Ascending aorta (tissue), 2 donors: ENCODE data around the gene DMAP1. TPM values are rescaled to one million over a fixed set of nuclear protein-coding genes. Genes with fewer than 3 reads are reported as not detected.

Experiments used
- DNase-seq, 2 donors: peaks; one replicate each; pipeline ENCODE4 v3.0.0-alpha.2; 2019; ENCODE audit warnings: low spot score in 2 of 2
- H3K27ac ChIP-seq, 2 donors: fragments of 200-600 bp; sonication (generic); one replicate each; pipeline ENCODE4 v1.5.1; 2016 to 2017; ENCODE audit warnings: mild to moderate bottlenecking in 1 of 2
- H3K27me3 ChIP-seq: fragments of 200-600 bp; sonication (generic); one replicate; pipeline ENCODE4 v1.5.1; 2017
- H3K36me3 ChIP-seq, 2 donors: fragments of 200-600 bp; sonication (generic); one replicate each; pipeline ENCODE4 v1.5.1; 2016
- H3K4me1 ChIP-seq, 2 donors: fragments of 200-600 bp; sonication (generic); one replicate each; pipeline ENCODE4 v1.5.1; 2016 to 2017; ENCODE audit warnings: mild to moderate bottlenecking in 1 of 2
- H3K4me3 ChIP-seq, 2 donors: fragments of 200-600 bp; sonication (generic); one replicate each; pipeline ENCODE4 v1.5.1; 2016 to 2017; ENCODE audit warnings: mild to moderate bottlenecking in 1 of 2
- H3K9me3 ChIP-seq, 2 donors: fragments of 200-600 bp; sonication (generic); one replicate each; pipeline ENCODE4 v1.5.1; 2016
- CTCF ChIP-seq, 3 experiments: fragments of 200-600 bp in 2 of 3; fragments of 450-650 bp in 1 of 3; sonication (generic) in 2 of 3; IDR thresholded peaks; one replicate each; pipeline ENCODE4 v1.5.1; 2016 to 2019; ENCODE audit warnings: antibody characterized with exemption in 3 of 3, mild to moderate bottlenecking in 1 of 3, moderate library complexity in 1 of 3
- intact Hi-C: fragments of 100-400 bp; cut with DNase I; formaldehyde crosslinking; loops from one replicate; pipeline ENCODE4 v1.15.1; 2023
- total RNA-seq: library from RNA; depleted of rRNA; stranded (reverse); fragments of >200 nt; gene quantifications from one replicate; pipeline ENCODE4 v1.1.0, GENCODE V29; 2016

DMAP1 gene
- total RNA-seq, 1 donor from 2014 or later: 42.7 TPM

DNA sequence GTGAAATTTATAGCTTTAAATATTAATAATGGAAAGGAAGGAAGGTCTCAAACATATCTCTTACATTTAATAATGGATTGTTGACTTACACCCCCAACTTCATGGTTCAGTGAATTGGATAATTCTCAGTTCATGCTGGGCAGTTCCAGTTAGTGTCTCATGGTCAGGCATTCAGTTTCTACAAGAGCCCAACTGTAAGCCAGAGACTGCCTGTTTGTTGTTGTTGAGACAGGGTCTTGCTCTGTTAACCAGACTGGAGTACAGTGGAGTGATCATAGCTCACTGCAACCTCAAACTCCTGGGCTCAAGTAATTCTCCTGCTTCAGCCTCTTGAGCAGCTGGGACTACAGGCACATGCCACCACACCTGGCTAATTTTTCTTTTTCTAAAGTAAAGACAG, 5.0 kb upstream of the DMAP1 start:
- TF ChIP-seq CTCF (IDR thresholded peaks at IDR 0.05): no peak
- Histone ChIP-seq H3K4me1 (peaks cover 2 to 4% of the 10 kb centered on the region in 2 donors), H3K27ac (no peak overlapping the region), H3K36me3 (no peaks in the 10 kb centered on the region), H3K27me3 (no peaks in the 10 kb centered on the region), H3K4me3 (no peak overlapping the region), H3K9me3 (no peaks in the 10 kb centered on the region)
- intact Hi-C loops: no loop called here
- no peak for DNase-seq

GRCh38 chr1:44210595-44210994, 2.7 kb upstream of the DMAP1 start:
- Histone ChIP-seq H3K4me1 (peaks cover 2 to 7% of the 10 kb centered on the region in 2 donors), H3K27ac (no peak overlapping the region), H3K4me3 (no peak overlapping the region), H3K36me3 (peaks cover 0 to 12% of the 10 kb centered on the region in 2 donors), H3K9me3 (no peaks in the 10 kb centered on the region), H3K27me3 (no peaks in the 10 kb centered on the region)
- no peak for TF ChIP-seq CTCF (IDR thresholded peaks at IDR 0.05)
- intact Hi-C loops: loop anchor here (5.0 to 10.0 kb wide), 2 partner anchors 203 to 464 kb away; partner anchors contain the start of genes ARMH1 and TMEM53
- DNase-seq: no peak

DNA sequence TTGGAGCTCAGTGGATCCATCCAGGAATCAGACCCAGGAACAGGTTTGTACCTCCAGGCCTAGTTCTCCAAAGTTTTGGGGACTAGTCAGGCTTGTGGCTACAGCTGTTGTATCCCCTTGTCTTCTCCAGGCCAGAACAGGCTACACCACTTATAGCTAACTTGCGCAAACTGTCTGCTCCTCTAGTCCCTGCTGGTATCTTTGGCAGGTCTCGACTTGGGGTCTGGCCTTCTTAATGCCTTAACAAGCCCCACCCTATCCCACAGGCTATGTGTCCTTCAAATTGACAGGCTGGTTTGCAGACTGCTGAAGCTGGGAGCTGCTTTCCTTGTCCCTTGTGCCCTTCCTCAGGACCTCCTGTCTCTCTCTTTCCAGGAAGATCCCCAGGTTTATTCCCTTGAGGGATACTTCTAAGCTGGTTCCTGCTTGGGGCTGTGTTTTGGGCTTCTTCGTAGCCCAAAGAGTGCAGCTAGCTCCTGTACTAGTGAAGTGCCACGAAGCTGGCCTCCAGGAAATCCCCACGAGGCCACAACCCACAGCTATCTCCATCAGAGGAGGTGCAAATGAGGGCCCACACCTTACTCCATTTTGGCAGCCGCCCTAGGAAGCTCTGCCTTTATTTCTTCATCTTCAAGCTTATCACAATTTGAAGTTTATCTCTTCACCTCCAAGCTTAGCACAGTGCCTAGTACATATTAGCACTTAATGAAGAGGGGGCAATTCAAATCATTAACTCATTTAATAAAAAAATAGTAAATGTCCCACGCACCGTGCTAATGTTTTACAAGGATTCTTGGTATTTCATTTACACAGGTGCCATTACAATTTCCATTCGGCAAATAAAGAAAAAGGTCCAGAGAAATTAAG, 683 bp upstream of the DMAP1 start:
- peaks cover 2 to 7% of the 10 kb centered on the region in 2 donors for H3K4me1 ChIP-seq
- intact Hi-C loops: loop anchor here (5.0 to 10.0 kb wide), 2 partner anchors 205 to 462 kb away; partner anchors contain the start of genes ARMH1 and TMEM53

GRCh38 chr1:44217809-44218410, 4.6 kb downstream of the DMAP1 start:
- Histone ChIP-seq H3K4me1 (peaks cover 0 to 3% of the 10 kb centered on the region in 2 donors), H3K9me3 (no peaks in the 10 kb centered on the region), H3K27me3 (no peaks in the 10 kb centered on the region), H3K27ac (no peak overlapping the region), H3K4me3 (no peak overlapping the region), H3K36me3 (peaks cover 42 to 63% of the 10 kb centered on the region in 2 donors)
- TF ChIP-seq CTCF (IDR thresholded peaks at IDR 0.05): peak; percentile 69 to 88 (median 88)
- DNase-seq: peak in 1 of 2 donors; percentile 81
- intact Hi-C loops: loop anchor here (1.0 to 10.0 kb wide), 4 partner anchors 129 to 457 kb away; partner anchors contain the start of genes ARMH1 and TMEM53

More for the DNA sequence above, 683 bp upstream of the DMAP1 start:
- TF ChIP-seq CTCF (IDR thresholded peaks at IDR 0.05): no peak
- H3K27me3 ChIP-seq: no peaks in the 10 kb centered on the region
- peak overlapping the region; percentile 63 to 79 for H3K27ac ChIP-seq
- H3K4me3 ChIP-seq: peak overlapping the region; percentile 72 to 91
- H3K9me3 ChIP-seq: no peaks in the 10 kb centered on the region
- DNase-seq: no peak
- H3K36me3 ChIP-seq: peaks cover 4 to 22% of the 10 kb centered on the region in 2 donors

- intact Hi-C loops: loop anchor here (5.0 to 10.0 kb wide), 3 partner anchors 129 to 456 kb away; partner anchors contain the start of genes ARMH1 and TMEM53
These were observed 5.4 kb downstream of the DMAP1 start for GRCh38 chr1:44218503-44219300.

More at GRCh38 chr1:44218503-44219300, 5.4 kb downstream of the DMAP1 start:
- TF ChIP-seq CTCF (IDR thresholded peaks at IDR 0.05): no peak
- DNase-seq: no peak
- no peaks in the 10 kb centered on the region for H3K9me3 ChIP-seq
- H3K27ac ChIP-seq: no peak overlapping the region
- H3K36me3 ChIP-seq: peaks cover 42 to 63% of the 10 kb centered on the region in 2 donors
- H3K27me3 ChIP-seq: no peaks in the 10 kb centered on the region
- H3K4me1 ChIP-seq: peaks cover 0 to 3% of the 10 kb centered on the region in 2 donors
- no peak overlapping the region for H3K4me3 ChIP-seq
